ENCODE results near the gene GLYAT.

GLYAT gene

DNA sequence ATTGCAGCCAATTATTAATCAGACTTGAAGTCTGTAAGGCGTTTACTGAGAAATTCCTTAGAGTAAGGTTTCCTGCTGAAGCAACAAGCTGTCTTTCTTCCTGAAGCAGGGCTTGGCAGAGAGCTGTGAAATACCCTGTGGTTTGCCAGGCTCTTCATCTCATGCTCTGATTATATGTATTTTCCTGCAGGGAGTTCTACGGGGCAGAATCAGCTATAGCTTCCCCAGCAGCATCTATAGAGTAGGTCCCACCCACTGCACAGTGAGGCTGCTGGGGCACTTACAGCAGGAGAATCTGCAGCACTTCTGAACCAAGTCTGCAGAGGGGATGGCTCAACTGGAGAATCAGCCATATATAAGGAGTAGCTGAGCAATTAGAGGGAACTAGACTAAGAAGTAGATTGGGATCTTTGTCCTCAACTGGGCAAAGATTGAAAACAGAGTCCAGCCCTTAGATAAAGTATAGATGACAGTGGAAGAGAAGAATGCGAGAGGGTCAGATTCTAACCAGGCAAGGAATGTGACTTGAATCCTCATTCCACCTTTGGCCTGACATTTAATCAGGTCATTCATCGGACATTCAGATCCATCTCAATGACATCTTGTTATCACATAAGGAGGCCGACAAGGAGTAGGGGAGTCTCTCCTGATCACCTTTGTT lies 71.7 kb downstream of the GLYAT start:
- Histone ChIP-seq H3K27me3 (ENCODE audit: control insufficient read depth, insufficient read depth, low read length) (no peaks in the 10 kb centered on the region), H3K36me3 (ENCODE audit: insufficient read depth, low read length) (no peaks in the 10 kb centered on the region), H3K9ac (ENCODE audit: low read depth, low read length) (no peak overlapping the region), H3K4me1 (ENCODE audit: control insufficient read depth, insufficient read depth, low read length) (no peaks in the 10 kb centered on the region), H3K4me2 (ENCODE audit: low read length) (no peak overlapping the region), H3K9me3 (replicated peaks; ENCODE audit: low read length) (no peaks in the 10 kb centered on the region), H3K4me3 (ENCODE audit: low read length) (no peak overlapping the region)

DNA sequence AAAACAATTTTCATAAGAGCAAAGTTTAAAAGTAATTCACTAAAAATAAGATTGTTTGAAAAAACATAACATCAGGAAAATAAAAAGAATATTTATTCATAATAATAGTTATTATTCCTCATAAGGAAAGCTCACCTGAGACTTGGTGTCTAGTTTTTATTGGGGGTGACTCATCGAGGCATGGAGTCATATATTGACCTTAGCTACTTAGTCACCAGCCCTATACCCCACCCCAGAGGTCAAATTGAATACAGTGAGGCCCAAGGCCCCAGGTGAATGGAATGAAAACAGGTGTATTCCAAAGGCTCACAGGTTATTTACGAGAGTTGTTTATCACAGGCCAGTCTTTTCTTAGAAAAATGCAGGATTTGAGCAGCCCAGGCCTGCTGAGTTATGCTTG lies 72.3 kb downstream of the GLYAT start:
- H3K4me1 ChIP-seq (ENCODE audit: control insufficient read depth, insufficient read depth, low read length): no peaks in the 10 kb centered on the region
- H3K4me2 ChIP-seq (ENCODE audit: low read length): no peak overlapping the region
- no peaks in the 10 kb centered on the region for H3K27me3 ChIP-seq (ENCODE audit: control insufficient read depth, insufficient read depth, low read length)
- H3K4me3 ChIP-seq (ENCODE audit: low read length): no peak overlapping the region
- no peak overlapping the region for H3K9ac ChIP-seq (ENCODE audit: low read depth, low read length)
- H3K9me3 ChIP-seq (replicated peaks; ENCODE audit: low read length): no peaks in the 10 kb centered on the region
- H3K36me3 ChIP-seq (ENCODE audit: insufficient read depth, low read length): no peaks in the 10 kb centered on the region

Data from skeletal muscle satellite cell (primary cell).